Mucosa of descending colon (tissue), 3 donors: ENCODE data around the gene GAPVD1. TPM values are rescaled to one million over a fixed set of nuclear protein-coding genes. Genes with fewer than 3 reads are reported as not detected.

Source experiments
- ATAC-seq: fragments of 200-7000 bp; cut with Tn5 transposase; one replicate; pipeline ENCODE4 v1.9.1; 2020; ENCODE audit warnings: mild to moderate bottlenecking, moderate library complexity
- DNase-seq, 3 donors: peaks; one replicate each; pipeline ENCODE4 v3.0.0-alpha.2; 2020
- H3K36me3 ChIP-seq: fragments of 200-600 bp; one replicate; pipeline ENCODE4 v1.8.0; 2021; ENCODE audit warnings: low read depth, mild to moderate bottlenecking
- H3K4me1 ChIP-seq: fragments of 200-600 bp; one replicate; pipeline ENCODE4 v1.8.0; 2021; ENCODE audit warnings: low read depth, mild to moderate bottlenecking
- H3K4me3 ChIP-seq: fragments of 200-600 bp; one replicate; pipeline ENCODE4 v1.8.0; 2021; ENCODE audit warnings: mild to moderate bottlenecking
- H3K9me3 ChIP-seq: fragments of 200-600 bp; one replicate; pipeline ENCODE4 v1.8.0; 2021; ENCODE audit warnings: mild to moderate bottlenecking
- intact Hi-C, 2 donors: fragments of 100-400 bp; cut with DNase I in 1 of 2; cut with micrococcal nuclease in 1 of 2; formaldehyde crosslinking; loops; one replicate each; pipeline versions ENCODE4 v1.11.0 to v1.11.1; 2022; cut with DNase I, micrococcal nuclease
- total RNA-seq, 3 donors: library from RNA; stranded (reverse); fragmentation: NEBNext Ultra II Directional in 2 of 3; extraction: Animal tissue kit (Norgen Biotek cat#: 25700) in 2 of 3; gene quantifications; one replicate each; pipeline versions ENCODE4 v1.2.1 to v1.2.4, GENCODE V29; 2021 to 2023
- TF ChIP-seq, protein P1 (sequence below): fragments of 200-600 bp; IDR thresholded peaks from one replicate; pipeline ENCODE4 v1.8.0; 2022; ENCODE audit warnings: antibody characterized with exemption, mild to moderate bottlenecking
- donor health status: DM: no; HTN: no; CAD: no; lungs with moderate emphysema.
- donor health status: DM: no; HTN: no; CAD: no.
- donor health status: DM: no; HTN: yes; CAD: no.

Gene GAPVD1
- total RNA-seq, 3 donors from 2014 or later: 40.8 to 55.1 (median 41.4) TPM

DNA sequence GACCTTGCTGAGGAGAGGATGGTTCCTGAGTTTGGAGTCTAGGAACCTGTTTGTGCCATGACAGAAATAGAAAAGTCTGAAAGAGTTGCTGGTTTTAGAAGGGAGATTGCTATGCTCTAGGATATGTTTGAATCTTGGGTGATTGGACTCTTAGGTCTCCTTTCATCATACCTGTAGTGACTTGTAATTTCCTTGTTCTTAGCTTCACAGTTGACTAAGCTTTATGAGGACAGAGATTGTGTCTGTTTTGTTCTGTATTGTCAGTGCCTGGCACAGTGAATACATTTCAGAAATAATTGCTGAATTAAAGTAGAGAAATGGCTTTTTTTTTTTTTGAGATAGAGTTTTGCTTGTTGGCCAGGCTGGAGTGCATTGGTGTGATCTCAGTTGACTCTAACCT is 31.5 kb downstream of the GAPVD1 start:
- intact Hi-C loops: no loop called here
- ATAC-seq: peak; percentile 43
- no peaks in the 10 kb centered on the region for H3K9me3 ChIP-seq
- H3K4me1 ChIP-seq: peaks cover 4% of the 10 kb centered on the region
- no peak overlapping the region for H3K4me3 ChIP-seq
- TF ChIP-seq, protein P1, sequence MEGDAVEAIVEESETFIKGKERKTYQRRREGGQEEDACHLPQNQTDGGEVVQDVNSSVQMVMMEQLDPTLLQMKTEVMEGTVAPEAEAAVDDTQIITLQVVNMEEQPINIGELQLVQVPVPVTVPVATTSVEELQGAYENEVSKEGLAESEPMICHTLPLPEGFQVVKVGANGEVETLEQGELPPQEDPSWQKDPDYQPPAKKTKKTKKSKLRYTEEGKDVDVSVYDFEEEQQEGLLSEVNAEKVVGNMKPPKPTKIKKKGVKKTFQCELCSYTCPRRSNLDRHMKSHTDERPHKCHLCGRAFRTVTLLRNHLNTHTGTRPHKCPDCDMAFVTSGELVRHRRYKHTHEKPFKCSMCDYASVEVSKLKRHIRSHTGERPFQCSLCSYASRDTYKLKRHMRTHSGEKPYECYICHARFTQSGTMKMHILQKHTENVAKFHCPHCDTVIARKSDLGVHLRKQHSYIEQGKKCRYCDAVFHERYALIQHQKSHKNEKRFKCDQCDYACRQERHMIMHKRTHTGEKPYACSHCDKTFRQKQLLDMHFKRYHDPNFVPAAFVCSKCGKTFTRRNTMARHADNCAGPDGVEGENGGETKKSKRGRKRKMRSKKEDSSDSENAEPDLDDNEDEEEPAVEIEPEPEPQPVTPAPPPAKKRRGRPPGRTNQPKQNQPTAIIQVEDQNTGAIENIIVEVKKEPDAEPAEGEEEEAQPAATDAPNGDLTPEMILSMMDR: no peak
- no peaks in the 10 kb centered on the region for H3K36me3 ChIP-seq
- DNase-seq: no peak

DNA sequence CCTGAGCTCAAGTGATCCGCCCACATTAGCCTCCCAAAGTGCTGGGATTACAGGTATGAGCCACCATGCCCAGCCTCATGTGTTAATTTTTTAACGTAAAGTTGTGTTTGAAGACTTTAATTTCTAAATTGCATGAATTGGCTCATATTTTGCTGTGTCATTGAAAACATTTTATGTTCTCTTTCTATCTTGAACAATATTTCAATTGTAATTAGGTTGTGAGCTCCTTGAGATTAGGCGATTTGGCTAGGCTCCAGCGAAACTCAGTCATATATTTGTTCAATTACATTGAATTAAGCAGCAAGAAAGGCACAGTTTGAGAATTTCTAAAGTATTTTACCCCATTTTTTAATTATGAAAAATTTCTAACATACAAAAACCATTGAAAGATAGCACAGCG is 34.0 kb downstream of the GAPVD1 start:
- no peaks in the 10 kb centered on the region for H3K36me3 ChIP-seq

DNA sequence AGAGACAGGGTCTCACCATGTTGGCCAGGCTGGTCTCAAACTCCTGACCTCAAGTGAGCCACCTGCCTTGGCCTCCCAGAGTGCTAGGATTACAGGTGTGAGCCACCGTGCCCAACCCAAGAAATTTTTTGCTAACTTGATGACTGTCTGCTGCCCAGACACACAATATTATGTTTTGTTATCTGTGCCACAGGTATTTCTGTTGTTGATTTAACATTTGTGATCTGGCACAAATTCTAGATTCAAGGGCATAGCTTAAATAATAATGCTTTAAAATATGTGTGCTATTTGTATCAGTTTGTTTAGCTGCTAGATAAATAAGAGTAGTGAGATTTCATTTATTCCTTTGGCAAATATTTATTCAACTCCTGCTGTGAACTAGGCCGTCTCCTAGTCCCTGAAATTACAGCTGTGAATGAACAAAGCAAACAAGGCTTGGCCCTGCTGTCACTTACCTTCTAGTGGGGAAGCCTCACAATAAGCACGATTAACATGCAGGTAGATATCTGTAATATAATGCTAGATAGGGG is 35.3 kb downstream of the GAPVD1 start:
- Histone ChIP-seq H3K4me3 (no peak overlapping the region), H3K36me3 (no peaks in the 10 kb centered on the region), H3K9me3 (no peaks in the 10 kb centered on the region), H3K4me1 (peaks cover 4% of the 10 kb centered on the region)
- TF ChIP-seq, protein P1: no peak
- ATAC-seq (peak; percentile 93), DNase-seq (peak in 1 of 3 donors; percentile 10)
- intact Hi-C loops: no loop called here

More for the DNA sequence above, 34.0 kb downstream of the GAPVD1 start:
- peaks cover 4% of the 10 kb centered on the region for H3K4me1 ChIP-seq
- TF ChIP-seq, protein P1: no peak
- ATAC-seq (no peak), DNase-seq (no peak)
- intact Hi-C loops: no loop called here
- H3K9me3 ChIP-seq: no peaks in the 10 kb centered on the region
- H3K4me3 ChIP-seq: no peak overlapping the region

DNA sequence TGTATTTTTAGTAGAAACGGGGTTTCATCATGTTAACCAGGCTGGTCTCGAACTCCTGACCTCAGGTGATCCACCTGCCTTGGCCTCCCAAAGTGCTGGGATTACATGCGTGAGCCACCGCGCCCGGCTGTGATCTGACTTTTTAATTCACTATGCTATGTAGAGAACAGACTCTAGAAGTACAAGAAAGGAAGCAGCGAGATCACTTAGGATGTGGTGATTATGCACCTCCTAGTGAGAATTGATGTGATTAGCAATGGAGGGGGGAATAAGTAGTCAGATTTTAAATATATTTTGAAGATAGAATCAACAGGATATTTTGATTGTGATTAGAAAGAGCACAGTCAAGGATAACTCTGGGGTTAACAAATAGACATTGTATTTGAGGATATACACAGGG is 36.3 kb downstream of the GAPVD1 start:
- H3K4me3 ChIP-seq: no peak overlapping the region
- peaks cover 4% of the 10 kb centered on the region for H3K4me1 ChIP-seq
- intact Hi-C loops: no loop called here
- no peak for DNase-seq
- ATAC-seq: no peak
- TF ChIP-seq, protein P1: no peak
- peaks cover 7% of the 10 kb centered on the region for H3K36me3 ChIP-seq
- no peaks in the 10 kb centered on the region for H3K9me3 ChIP-seq

DNA sequence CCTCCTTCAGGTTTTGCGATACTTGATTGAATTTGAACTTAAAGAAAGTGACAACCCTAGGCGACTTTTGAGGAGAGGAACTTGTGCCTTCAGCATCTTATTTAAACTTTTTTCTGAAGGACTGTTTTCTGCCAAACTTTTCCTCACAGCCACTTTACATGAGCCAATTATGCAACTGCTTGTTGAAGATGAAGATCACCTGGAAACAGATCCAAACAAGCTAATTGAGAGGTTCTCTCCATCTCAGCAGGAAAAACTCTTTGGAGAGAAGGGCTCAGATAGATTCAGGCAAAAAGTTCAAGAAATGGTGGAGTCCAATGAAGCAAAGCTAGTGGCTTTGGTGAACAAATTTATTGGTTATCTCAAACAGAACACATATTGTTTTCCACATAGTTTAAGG is 40.6 kb downstream of the GAPVD1 start:
- intact Hi-C loops: no loop called here
- TF ChIP-seq, protein P1: no peak
- Histone ChIP-seq H3K36me3 (peaks cover 7% of the 10 kb centered on the region), H3K4me3 (no peak overlapping the region), H3K4me1 (peaks cover 4% of the 10 kb centered on the region), H3K9me3 (no peaks in the 10 kb centered on the region)
- DNase-seq (no peak), ATAC-seq (no peak)

DNA sequence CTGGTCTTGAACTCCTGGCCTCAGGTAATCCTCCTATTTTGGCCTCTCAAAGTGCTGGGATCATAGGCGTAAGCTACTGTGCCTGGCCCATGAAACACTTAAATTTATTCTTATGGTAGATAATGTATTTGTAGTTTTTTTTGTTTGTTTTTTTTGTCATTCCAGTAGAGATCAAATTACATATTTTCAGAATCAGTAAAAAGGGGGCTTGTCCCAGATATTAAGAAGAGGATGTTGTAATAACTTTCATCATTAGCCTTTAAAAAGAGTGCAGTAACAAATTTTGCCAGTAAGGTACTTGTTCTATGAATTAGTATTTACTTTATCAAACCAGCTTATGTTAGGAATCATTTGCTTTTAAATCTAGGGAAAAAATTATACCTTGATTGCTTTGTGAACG is 42.6 kb downstream of the GAPVD1 start:
- no peaks in the 10 kb centered on the region for H3K9me3 ChIP-seq
- intact Hi-C loops: no loop called here
- ATAC-seq (no peak), DNase-seq (no peak)
- H3K4me3 ChIP-seq: no peak overlapping the region
- H3K36me3 ChIP-seq: peaks cover 7% of the 10 kb centered on the region
- no peaks in the 10 kb centered on the region for H3K4me1 ChIP-seq
- TF ChIP-seq, protein P1: no peak
